ENCODE measurements around the gene KIAA0232. TPM values are rescaled to one million over a fixed set of nuclear protein-coding genes. Genes with fewer than 3 reads are reported as not detected.
A peak's percentile ranks its signal among the peaks of the same experiment; 100 is the strongest.

The KIAA0232 gene
- total and polyA plus RNA-seq, 2 experiments from 2014 or later, result 27.4 to 28.7 TPM

DNA sequence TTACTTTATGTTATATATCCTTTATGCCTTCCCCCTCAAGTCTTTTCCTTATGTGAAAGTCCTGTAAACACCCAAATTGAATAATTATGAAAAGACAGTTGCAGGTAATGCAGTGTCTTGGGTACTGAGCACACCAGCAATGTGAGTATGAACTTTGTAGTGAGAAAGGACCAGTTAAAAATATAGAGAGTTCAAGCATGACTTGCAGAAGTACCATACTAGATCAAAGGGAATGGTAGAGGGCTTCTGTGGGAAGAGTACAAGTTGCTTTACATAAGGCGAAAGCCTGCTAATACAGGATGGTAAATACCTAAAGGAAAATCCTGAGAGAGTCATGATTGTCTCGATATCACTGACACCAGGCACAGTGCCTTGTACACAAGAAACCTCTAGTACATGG, 25.7 kb downstream of the KIAA0232 start:
- no peak for DNase-seq (ENCODE audit: low read depth in 1 of 2, low spot score in 1 of 2)
- no peaks in the 10 kb centered on the region for H3K27me3 ChIP-seq
- TF ChIP-seq CTCF (IDR thresholded peaks at IDR 0.05; ENCODE audit: low read depth, low read length), result no peak
- no peaks in the 10 kb centered on the region for H3K9me3 ChIP-seq (ENCODE audit: low read depth)
- no peaks in the 10 kb centered on the region for H3K36me3 ChIP-seq
- H3K4me3 ChIP-seq, result no peak overlapping the region
- peak overlapping the region; percentile 5 for H3K27ac ChIP-seq
- H3K4me1 ChIP-seq (ENCODE audit: low read depth), result peaks cover 20% of the 10 kb centered on the region

- Histone ChIP-seq H3K9me3 (ENCODE audit: low read depth) (no peaks in the 10 kb centered on the region), H3K36me3 (no peaks in the 10 kb centered on the region), H3K4me1 (ENCODE audit: low read depth) (peaks cover 14% of the 10 kb centered on the region), H3K27me3 (no peaks in the 10 kb centered on the region), H3K4me3 (no peak overlapping the region), H3K27ac (no peak overlapping the region)
- TF ChIP-seq CTCF (IDR thresholded peaks at IDR 0.05; ENCODE audit: low read depth, low read length), result no peak
- DNase-seq (ENCODE audit: low read depth in 1 of 2, low spot score in 1 of 2), result peak in 1 of 2 donors; percentile 26
These were observed 28.6 kb downstream of the KIAA0232 start for GRCh38 chr4:6811165-6811564.

GRCh38 chr4:6812766-6813165, 30.2 kb downstream of the KIAA0232 start:
- Histone ChIP-seq H3K4me3 (no peak overlapping the region), H3K27ac (peak overlapping the region; percentile 65), H3K27me3 (no peaks in the 10 kb centered on the region), H3K36me3 (no peaks in the 10 kb centered on the region), H3K9me3 (ENCODE audit: low read depth) (no peaks in the 10 kb centered on the region), H3K4me1 (ENCODE audit: low read depth) (peaks cover 13% of the 10 kb centered on the region)
- DNase-seq (ENCODE audit: low read depth in 1 of 2, low spot score in 1 of 2), result no peak
- no peak for TF ChIP-seq CTCF (IDR thresholded peaks at IDR 0.05; ENCODE audit: low read depth, low read length)

DNA sequence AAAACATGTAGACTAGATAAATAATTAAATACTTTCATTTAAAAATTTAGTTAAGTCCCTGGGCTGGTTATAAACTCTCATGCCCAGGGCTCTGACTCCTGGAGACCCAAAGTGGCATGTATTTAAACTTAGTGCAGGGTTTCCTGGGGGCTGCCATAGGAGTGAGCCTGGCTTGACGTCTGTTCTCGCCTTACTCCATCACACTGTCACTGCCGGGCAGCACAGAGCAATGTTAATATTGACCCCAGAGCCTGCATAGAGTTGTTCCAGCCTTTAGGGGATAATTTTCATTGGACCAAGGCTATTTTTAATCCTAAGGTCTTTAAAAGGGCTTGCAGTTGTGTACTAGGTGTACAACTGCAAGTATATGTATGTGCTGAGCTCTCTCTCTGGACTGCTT, 31.2 kb downstream of the KIAA0232 start:
- no peak overlapping the region for H3K4me3 ChIP-seq
- H3K27ac ChIP-seq, result peak overlapping the region; percentile 3
- TF ChIP-seq CTCF (IDR thresholded peaks at IDR 0.05; ENCODE audit: low read depth, low read length), result no peak
- no peaks in the 10 kb centered on the region for H3K27me3 ChIP-seq
- H3K36me3 ChIP-seq, result no peaks in the 10 kb centered on the region
- H3K4me1 ChIP-seq (ENCODE audit: low read depth), result peaks cover 11% of the 10 kb centered on the region
- DNase-seq (ENCODE audit: low read depth in 1 of 2, low spot score in 1 of 2), result no peak
- no peaks in the 10 kb centered on the region for H3K9me3 ChIP-seq (ENCODE audit: low read depth)

GRCh38 chr4:6815029-6815836, 32.7 kb downstream of the KIAA0232 start:
- TF ChIP-seq CTCF (IDR thresholded peaks at IDR 0.05; ENCODE audit: low read depth, low read length), result no peak
- Histone ChIP-seq H3K36me3 (no peaks in the 10 kb centered on the region), H3K27me3 (no peaks in the 10 kb centered on the region), H3K9me3 (ENCODE audit: low read depth) (no peaks in the 10 kb centered on the region), H3K27ac (no peak overlapping the region), H3K4me1 (ENCODE audit: low read depth) (peaks cover 11% of the 10 kb centered on the region), H3K4me3 (no peak overlapping the region)
- DNase-seq (ENCODE audit: low read depth in 1 of 2, low spot score in 1 of 2), result no peak

Data from cardiac muscle cell (in vitro differentiated cells and primary cell).